ENCODE results near the gene OR5D14. TPM values are rescaled to one million over a fixed set of nuclear protein-coding genes. Genes with fewer than 3 reads are reported as not detected.

Gene OR5D14
- total and polyA plus RNA-seq, 7 donors = not detected

- WGBS, 3 donors = 85 to 93% (median 86%) methylated on average over 1 of the region's 1 CpG
- no peaks in the 10 kb centered on the region for H3K4me1 ChIP-seq
- H3K9me3 ChIP-seq = no peaks in the 10 kb centered on the region
- no peak for TF ChIP-seq CTCF (IDR thresholded peaks at IDR 0.05)
- no peaks in the 10 kb centered on the region for H3K36me3 ChIP-seq (ENCODE audit: insufficient read depth in 1 of 2, low read depth in 1 of 2)
- no peaks in the 10 kb centered on the region for H3K27me3 ChIP-seq (ENCODE audit: insufficient read depth in 3 of 3, low read length in 2 of 3)
- intact Hi-C loops (cut with DNase I) = no loop called here
- no peak for DNase-seq
- no peak within 1 kb of the TSS for H3K27ac ChIP-seq
- ATAC-seq = no peak
- no peak within 1 kb of the TSS for H3K4me3 ChIP-seq
Observed at GRCh38 chr11:55811067-55811466, 15.7 kb downstream of the OR5D14 start, which contains the start of gene OR5L1. OR5L1 (plus strand) TSS chr11:55811367; CDS start chr11:55811467, 100 bp downstream.

- Histone ChIP-seq H3K27ac (no peak within 1 kb of the TSS), H3K27me3 (ENCODE audit: insufficient read depth in 3 of 3, low read length in 2 of 3) (no peaks in the 10 kb centered on the region), H3K4me1 (no peaks in the 10 kb centered on the region), H3K36me3 (ENCODE audit: insufficient read depth in 1 of 2, low read depth in 1 of 2) (no peaks in the 10 kb centered on the region), H3K9me3 (no peaks in the 10 kb centered on the region), H3K4me3 (no peak within 1 kb of the TSS)
- 80 to 81% (median 81%) methylated on average over 5 of the region's 5 CpGs for WGBS, 3 donors
- ATAC-seq (no peak), DNase-seq (no peak)
- TF ChIP-seq CTCF (IDR thresholded peaks at IDR 0.05) = no peak
- intact Hi-C loops (cut with DNase I) = no loop called here
Observed at GRCh38 chr11:55819330-55819729, 24.0 kb downstream of the OR5D14 start, which contains the start of gene OR5D18. OR5D18 (plus strand) TSS chr11:55819630; CDS start chr11:55819630, 0 bp downstream.

GRCh38 chr11:55826919-55827318 lies 31.6 kb downstream of the OR5D14 start, which contains the start of gene OR5L2:
OR5L2 (plus strand) TSS chr11:55827219; CDS start chr11:55827219, 0 bp downstream.
- ATAC-seq = no peak
- intact Hi-C loops (cut with DNase I) = no loop called here
- no peak for TF ChIP-seq CTCF (IDR thresholded peaks at IDR 0.05)
- Histone ChIP-seq H3K27me3 (ENCODE audit: insufficient read depth in 3 of 3, low read length in 2 of 3) (no peaks in the 10 kb centered on the region), H3K9me3 (no peaks in the 10 kb centered on the region), H3K4me3 (no peak within 1 kb of the TSS), H3K27ac (no peak within 1 kb of the TSS), H3K4me1 (no peaks in the 10 kb centered on the region), H3K36me3 (ENCODE audit: insufficient read depth in 1 of 2, low read depth in 1 of 2) (no peaks in the 10 kb centered on the region)
- no peak for DNase-seq

GRCh38 chr11:55838452-55838851 lies 43.1 kb downstream of the OR5D14 start, which contains the start of gene OR5D16:
OR5D16 (plus strand) TSS chr11:55838752; CDS start chr11:55838752, 0 bp downstream.
- Histone ChIP-seq H3K27me3 (ENCODE audit: insufficient read depth in 3 of 3, low read length in 2 of 3) (no peaks in the 10 kb centered on the region), H3K9me3 (no peaks in the 10 kb centered on the region), H3K4me3 (no peak within 1 kb of the TSS), H3K27ac (no peak within 1 kb of the TSS), H3K4me1 (no peaks in the 10 kb centered on the region), H3K36me3 (ENCODE audit: insufficient read depth in 1 of 2, low read depth in 1 of 2) (no peaks in the 10 kb centered on the region)
- TF ChIP-seq CTCF (IDR thresholded peaks at IDR 0.05) = no peak
- DNase-seq = no peak
- intact Hi-C loops (cut with DNase I) = no loop called here
- WGBS, 3 donors = 18 to 34% (median 31%) methylated on average over 3 of the region's 3 CpGs
- no peak for ATAC-seq

Other genes starting within 250 kb of the OR5D14 start
- gene OR4C15, start 241.1 kb upstream of the OR5D14 start, total RNA-seq = not detected
- gene OR4C15, start 241.1 kb upstream of the OR5D14 start, polyA plus RNA-seq = not detected
- gene OR4C16, start 223.4 kb upstream of the OR5D14 start, total RNA-seq = not detected
- not detected for gene OR4C16, start 223.4 kb upstream of the OR5D14 start, polyA plus RNA-seq
- gene OR4C11, start 187.9 kb upstream of the OR5D14 start, total RNA-seq = not detected
- not detected for gene OR4C11, start 187.9 kb upstream of the OR5D14 start, polyA plus RNA-seq
- gene OR4P4, start 160.4 kb upstream of the OR5D14 start, total RNA-seq = not detected
- not detected for gene OR4P4, start 160.4 kb upstream of the OR5D14 start, polyA plus RNA-seq
- not detected for gene OR4S2, start 147.2 kb upstream of the OR5D14 start, total RNA-seq
- not detected for gene OR4S2, start 147.2 kb upstream of the OR5D14 start, polyA plus RNA-seq
- not detected for gene OR4C6, start 133.4 kb upstream of the OR5D14 start, total RNA-seq
- gene OR4C6, start 133.4 kb upstream of the OR5D14 start, polyA plus RNA-seq = not detected
- not detected for gene OR5D13, start 22.1 kb upstream of the OR5D14 start, total RNA-seq
- gene OR5D13, start 22.1 kb upstream of the OR5D14 start, polyA plus RNA-seq = not detected
- gene OR5L1, start 15.8 kb downstream of the OR5D14 start, total RNA-seq = not detected
- not detected for gene OR5L1, start 15.8 kb downstream of the OR5D14 start, polyA plus RNA-seq
- gene OR5D18, start 24.1 kb downstream of the OR5D14 start, total RNA-seq = not detected
- gene OR5D18, start 24.1 kb downstream of the OR5D14 start, polyA plus RNA-seq = not detected
- not detected for gene OR5L2, start 31.7 kb downstream of the OR5D14 start, total RNA-seq
- not detected for gene OR5L2, start 31.7 kb downstream of the OR5D14 start, polyA plus RNA-seq
- not detected for gene OR5D16, start 43.2 kb downstream of the OR5D14 start, total RNA-seq
- not detected for gene OR5D16, start 43.2 kb downstream of the OR5D14 start, polyA plus RNA-seq
- gene TRIM51, start 87.7 kb downstream of the OR5D14 start, total RNA-seq = not detected
- gene TRIM51, start 87.7 kb downstream of the OR5D14 start, polyA plus RNA-seq = not detected
- not detected for gene OR5W2, start 119.0 kb downstream of the OR5D14 start, total RNA-seq
- not detected for gene OR5W2, start 119.0 kb downstream of the OR5D14 start, polyA plus RNA-seq
- not detected for gene OR5I1, start 140.8 kb downstream of the OR5D14 start, total RNA-seq
- gene OR5I1, start 140.8 kb downstream of the OR5D14 start, polyA plus RNA-seq = not detected
- gene OR10AG1, start 174.4 kb downstream of the OR5D14 start, total RNA-seq = not detected
- gene OR10AG1, start 174.4 kb downstream of the OR5D14 start, polyA plus RNA-seq = not detected
- gene OR5F1, start 199.1 kb downstream of the OR5D14 start, total RNA-seq = not detected
- not detected for gene OR5F1, start 199.1 kb downstream of the OR5D14 start, polyA plus RNA-seq
- not detected for gene OR5AS1, start 232.1 kb downstream of the OR5D14 start, total RNA-seq
- gene OR5AS1, start 232.1 kb downstream of the OR5D14 start, polyA plus RNA-seq = under 1 TPM in 1 of 3 donors, not detected in 2; 0.01 TPM

Measured in psoas muscle (tissue), 8 donors.